GM19463 (cell line): ENCODE measurements around the gene SLC35G3.
"Not testable (repeated sequence)": the region's sequence is repeated elsewhere in the genome, so short reads cannot be mapped to it uniquely, and the experiment has no call there.

Experiments
- ATAC-seq: cut with Tn5 transposase; IDR thresholded peaks from one replicate; pipeline ENCODE4 v1.9.1; 2021; ENCODE audit warnings: mild to moderate bottlenecking, moderate library complexity; ENCODE audit not compliant: unreplicated experiment

The SLC35G3 gene

GRCh38 chr17:35167046-35167445 is 27.1 kb downstream of the SLC35G3 start:
- no peak for ATAC-seq

- no peak for ATAC-seq
These were observed 27.7 kb downstream of the SLC35G3 start for GRCh38 chr17:35166526-35166925.

- no peak for ATAC-seq
These were observed 29.5 kb downstream of the SLC35G3 start for GRCh38 chr17:35164716-35165115.

- no peak for ATAC-seq
These were observed 30.3 kb downstream of the SLC35G3 start for GRCh38 chr17:35163886-35164285.

- ATAC-seq: no peak
These were observed 31.4 kb downstream of the SLC35G3 start for GRCh38 chr17:35162755-35163154.

GRCh38 chr17:35161281-35161761 is 32.9 kb downstream of the SLC35G3 start:
- no peak for ATAC-seq

GRCh38 chr17:35160354-35161201 is 33.6 kb downstream of the SLC35G3 start:
- no peak for ATAC-seq

GRCh38 chr17:35159940-35160339 is 34.3 kb downstream of the SLC35G3 start:
- no peak for ATAC-seq

- ATAC-seq: no peak
These were observed 38.9 kb downstream of the SLC35G3 start for GRCh38 chr17:35155246-35155645.

GRCh38 chr17:35154196-35155165 is 39.7 kb downstream of the SLC35G3 start:
- ATAC-seq: no peak

- ATAC-seq: no peak
These were observed 41.6 kb downstream of the SLC35G3 start for GRCh38 chr17:35152421-35153140.

GRCh38 chr17:35151080-35151479 is 43.1 kb downstream of the SLC35G3 start:
- ATAC-seq: not testable (repeated sequence)

GRCh38 chr17:35149941-35150340 is 44.3 kb downstream of the SLC35G3 start:
- ATAC-seq: no peak

- ATAC-seq: no peak
These were observed 46.0 kb downstream of the SLC35G3 start for GRCh38 chr17:35148144-35148543.

- ATAC-seq: no peak
These were observed 46.8 kb downstream of the SLC35G3 start, which contains the start of gene UNC45B for GRCh38 chr17:35147375-35147905. UNC45B (plus strand) TSS chr17:35147817; CDS start chr17:35148264, 447 bp downstream.

- no peak for ATAC-seq
These were observed 47.9 kb downstream of the SLC35G3 start for GRCh38 chr17:35146214-35146833.

GRCh38 chr17:35144840-35145239 is 49.4 kb downstream of the SLC35G3 start:
- no peak for ATAC-seq
